Chondrocyte (in vitro differentiated cells): ENCODE results near the gene SLU7. TPM values are rescaled to one million over a fixed set of nuclear protein-coding genes. Genes with fewer than 3 reads are reported as not detected.

ENCODE experiments used
- DNase-seq: peaks from one replicate; pipeline ENCODE4 v3.0.0; 2021; ENCODE audit warnings: mixed read lengths, low spot score
- H3K27ac Mint-ChIP-seq: one replicate; pipeline ENCODE4 v1.8.0; 2021; ENCODE audit warnings: mild to moderate bottlenecking, moderate library complexity, mixed read lengths; ENCODE audit not compliant: unreplicated experiment
- H3K27me3 Mint-ChIP-seq: 2 replicates; pipeline ENCODE4 v1.8.0; 2021; ENCODE audit warnings: low read depth, mixed read lengths
- H3K36me3 Mint-ChIP-seq: 2 replicates; pipeline ENCODE4 v1.8.0; 2021; ENCODE audit warnings: low read depth, mixed read lengths
- H3K4me1 Mint-ChIP-seq: 2 replicates; pipeline ENCODE4 v1.8.0; 2021; ENCODE audit warnings: low read depth, mild to moderate bottlenecking, mixed read lengths
- H3K4me3 Mint-ChIP-seq: one replicate; pipeline ENCODE4 v1.8.0; 2021; ENCODE audit warnings: mild to moderate bottlenecking, moderate library complexity, mixed read lengths; ENCODE audit not compliant: unreplicated experiment
- H3K9me3 Mint-ChIP-seq: 2 replicates; pipeline ENCODE4 v1.8.0; 2021; ENCODE audit warnings: low read depth, mixed read lengths
- total RNA-seq: library from RNA; stranded (reverse); gene quantifications from 3 replicates; pipeline ENCODE4 v1.2.1, GENCODE V29; 2021
- TF ChIP-seq, protein P1 (sequence below): fragments of 200-600 bp; sonication (generic); IDR thresholded peaks from 2 replicates; pipeline ENCODE4 v1.5.0; 2021; ENCODE audit warnings: antibody characterized with exemption, mild to moderate bottlenecking, moderate library complexity

Gene SLU7
- total RNA-seq, 1 donor from 2014 or later, result 29.5 TPM

- Mint-ChIP-seq H3K27me3 (no peaks in the 10 kb centered on the region), H3K9me3 (no peaks in the 10 kb centered on the region), H3K27ac (no peak overlapping the region), H3K36me3 (no peaks in the 10 kb centered on the region), H3K4me3 (no peak overlapping the region), H3K4me1 (peaks cover 16% of the 10 kb centered on the region)
- DNase-seq, result no peak
- TF ChIP-seq, protein P1, sequence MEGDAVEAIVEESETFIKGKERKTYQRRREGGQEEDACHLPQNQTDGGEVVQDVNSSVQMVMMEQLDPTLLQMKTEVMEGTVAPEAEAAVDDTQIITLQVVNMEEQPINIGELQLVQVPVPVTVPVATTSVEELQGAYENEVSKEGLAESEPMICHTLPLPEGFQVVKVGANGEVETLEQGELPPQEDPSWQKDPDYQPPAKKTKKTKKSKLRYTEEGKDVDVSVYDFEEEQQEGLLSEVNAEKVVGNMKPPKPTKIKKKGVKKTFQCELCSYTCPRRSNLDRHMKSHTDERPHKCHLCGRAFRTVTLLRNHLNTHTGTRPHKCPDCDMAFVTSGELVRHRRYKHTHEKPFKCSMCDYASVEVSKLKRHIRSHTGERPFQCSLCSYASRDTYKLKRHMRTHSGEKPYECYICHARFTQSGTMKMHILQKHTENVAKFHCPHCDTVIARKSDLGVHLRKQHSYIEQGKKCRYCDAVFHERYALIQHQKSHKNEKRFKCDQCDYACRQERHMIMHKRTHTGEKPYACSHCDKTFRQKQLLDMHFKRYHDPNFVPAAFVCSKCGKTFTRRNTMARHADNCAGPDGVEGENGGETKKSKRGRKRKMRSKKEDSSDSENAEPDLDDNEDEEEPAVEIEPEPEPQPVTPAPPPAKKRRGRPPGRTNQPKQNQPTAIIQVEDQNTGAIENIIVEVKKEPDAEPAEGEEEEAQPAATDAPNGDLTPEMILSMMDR, result no peak
Measured at GRCh38 chr5:160466116-160466515, 47.2 kb upstream of the SLU7 start.

DNA sequence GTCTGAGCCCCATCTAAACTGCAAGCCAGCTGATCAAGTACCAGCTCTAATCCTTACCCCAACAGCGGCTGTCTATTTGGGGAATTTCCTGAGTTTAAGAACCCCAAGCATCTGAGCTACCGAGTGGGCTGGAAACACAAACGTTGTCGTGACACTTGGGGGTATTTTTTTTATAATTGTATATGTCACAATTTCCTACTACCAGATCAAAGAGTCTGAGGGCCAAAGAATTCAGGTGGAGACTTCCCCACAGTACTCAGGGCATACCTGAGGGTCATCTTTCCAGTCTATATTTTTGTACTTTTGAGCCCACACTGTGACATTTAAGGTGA is 45.6 kb upstream of the SLU7 start:
- TF ChIP-seq, protein P1, result no peak
- DNase-seq, result no peak
- H3K27me3 Mint-ChIP-seq, result no peaks in the 10 kb centered on the region
- H3K4me1 Mint-ChIP-seq, result peaks cover 21% of the 10 kb centered on the region
- H3K4me3 Mint-ChIP-seq, result no peak overlapping the region
- no peaks in the 10 kb centered on the region for H3K9me3 Mint-ChIP-seq
- H3K36me3 Mint-ChIP-seq, result no peaks in the 10 kb centered on the region
- H3K27ac Mint-ChIP-seq, result no peak overlapping the region

DNA sequence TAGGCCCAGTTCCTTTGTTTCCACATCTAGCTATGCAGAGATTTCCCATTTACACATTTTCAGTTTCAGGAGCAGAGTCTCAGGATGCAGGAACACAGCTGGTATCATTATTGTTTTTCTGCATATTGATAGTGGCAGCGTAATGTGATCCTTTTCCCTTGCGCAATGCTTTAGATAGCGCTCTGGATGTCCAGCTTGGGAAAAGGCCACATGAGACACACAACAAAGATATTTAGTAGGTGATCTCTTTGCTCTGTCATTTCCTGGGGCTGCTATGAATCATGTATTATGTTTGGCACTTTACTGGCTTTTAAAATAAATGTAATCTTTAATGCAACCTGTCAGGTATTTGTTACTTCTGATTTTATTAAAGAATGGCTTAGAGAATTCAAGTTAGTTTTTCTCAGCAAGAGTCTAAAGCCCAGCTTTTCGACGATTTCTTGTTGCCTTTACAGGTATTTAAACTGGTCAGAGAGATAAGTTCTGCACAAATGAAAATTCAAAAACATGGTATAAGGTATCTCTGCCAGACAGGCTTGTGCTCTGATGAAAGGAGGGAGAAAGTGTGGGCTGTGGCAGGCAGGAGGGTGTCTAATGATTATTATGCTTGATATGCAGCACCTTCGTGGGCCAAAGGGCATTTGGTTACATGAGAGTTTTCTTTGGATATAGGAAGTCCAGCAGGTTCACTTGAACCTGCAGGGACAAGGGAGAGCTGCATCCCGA is 45.0 kb upstream of the SLU7 start:
- Mint-ChIP-seq H3K36me3 (no peaks in the 10 kb centered on the region), H3K27ac (no peak overlapping the region), H3K4me1 (peaks cover 21% of the 10 kb centered on the region), H3K27me3 (no peaks in the 10 kb centered on the region), H3K9me3 (no peaks in the 10 kb centered on the region), H3K4me3 (no peak overlapping the region)
- TF ChIP-seq, protein P1, result no peak
- DNase-seq, result no peak

DNA sequence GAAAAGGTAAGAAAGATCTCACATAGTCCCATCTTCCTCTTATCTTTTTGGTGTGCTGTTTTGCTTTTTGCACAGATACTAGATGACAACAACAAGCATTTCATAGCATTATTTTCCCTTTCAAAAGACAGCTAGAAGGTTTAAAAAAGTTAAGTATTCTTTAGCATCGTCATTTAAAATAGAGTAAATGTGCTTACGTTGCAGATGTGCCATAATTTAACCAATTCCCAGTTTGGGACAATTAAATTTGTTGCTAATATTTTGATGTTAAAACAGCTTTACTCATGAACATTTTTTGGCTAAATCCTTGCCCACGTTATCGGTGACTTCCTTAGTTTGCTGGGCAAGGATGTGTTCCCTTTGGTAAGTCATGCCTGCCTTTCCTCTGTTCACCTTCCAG is 44.3 kb upstream of the SLU7 start:
- DNase-seq, result no peak
- H3K36me3 Mint-ChIP-seq, result no peaks in the 10 kb centered on the region
- no peak overlapping the region for H3K27ac Mint-ChIP-seq
- no peaks in the 10 kb centered on the region for H3K9me3 Mint-ChIP-seq
- peaks cover 21% of the 10 kb centered on the region for H3K4me1 Mint-ChIP-seq
- no peaks in the 10 kb centered on the region for H3K27me3 Mint-ChIP-seq
- H3K4me3 Mint-ChIP-seq, result no peak overlapping the region
- TF ChIP-seq, protein P1, result no peak

DNA sequence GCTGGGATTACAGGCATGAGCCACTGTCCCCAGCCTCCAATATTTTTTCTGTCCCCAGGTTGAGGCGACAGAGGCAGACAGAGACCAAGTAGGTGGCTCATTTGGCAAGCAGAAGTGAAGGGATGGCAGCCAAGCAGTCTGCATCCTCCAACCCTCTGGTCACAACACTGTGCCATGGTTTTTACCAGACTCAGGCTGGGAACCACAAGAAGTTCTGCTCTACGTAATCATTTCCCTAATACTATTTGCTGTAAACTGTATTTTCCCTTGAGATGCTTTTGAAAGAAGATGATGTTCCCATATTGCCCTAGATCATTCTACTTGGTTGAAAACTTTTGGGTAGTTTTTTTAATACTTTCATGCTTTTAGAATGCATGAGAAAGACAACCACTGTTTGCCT is 43.3 kb upstream of the SLU7 start:
- Mint-ChIP-seq H3K4me3 (no peak overlapping the region), H3K27me3 (no peaks in the 10 kb centered on the region), H3K36me3 (no peaks in the 10 kb centered on the region), H3K27ac (no peak overlapping the region), H3K4me1 (peaks cover 15% of the 10 kb centered on the region), H3K9me3 (no peaks in the 10 kb centered on the region)
- no peak for DNase-seq
- TF ChIP-seq, protein P1, result no peak
